ENCODE results near the gene PIK3R1. TPM values are rescaled to one million over a fixed set of nuclear protein-coding genes. Genes with fewer than 3 reads are reported as not detected.

PIK3R1 gene
- total RNA-seq, 1 experiment from 2014 or later, result 11.3 TPM

DNA sequence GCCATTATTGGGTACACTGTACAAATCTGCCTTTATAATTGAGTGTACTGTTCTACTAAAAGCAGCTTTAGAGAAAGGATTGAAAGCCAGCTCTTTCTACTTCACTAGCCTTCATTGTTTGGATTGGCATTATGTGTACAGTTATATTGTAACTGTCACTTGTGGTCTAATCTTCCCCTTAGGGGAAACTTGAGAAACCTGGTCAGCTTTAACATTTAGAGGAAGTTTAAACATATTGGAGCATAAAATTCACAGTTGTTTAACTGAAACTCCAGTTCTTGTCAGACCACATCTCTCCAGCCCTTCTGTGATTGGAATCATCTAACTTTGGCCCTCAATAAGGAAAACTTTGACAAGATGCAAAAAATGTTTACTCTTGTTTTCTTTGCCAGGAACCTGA lies 24.6 kb downstream of the PIK3R1 start:
- no peak overlapping the region for H3K4me3 Mint-ChIP-seq
- TF ChIP-seq, protein P1, sequence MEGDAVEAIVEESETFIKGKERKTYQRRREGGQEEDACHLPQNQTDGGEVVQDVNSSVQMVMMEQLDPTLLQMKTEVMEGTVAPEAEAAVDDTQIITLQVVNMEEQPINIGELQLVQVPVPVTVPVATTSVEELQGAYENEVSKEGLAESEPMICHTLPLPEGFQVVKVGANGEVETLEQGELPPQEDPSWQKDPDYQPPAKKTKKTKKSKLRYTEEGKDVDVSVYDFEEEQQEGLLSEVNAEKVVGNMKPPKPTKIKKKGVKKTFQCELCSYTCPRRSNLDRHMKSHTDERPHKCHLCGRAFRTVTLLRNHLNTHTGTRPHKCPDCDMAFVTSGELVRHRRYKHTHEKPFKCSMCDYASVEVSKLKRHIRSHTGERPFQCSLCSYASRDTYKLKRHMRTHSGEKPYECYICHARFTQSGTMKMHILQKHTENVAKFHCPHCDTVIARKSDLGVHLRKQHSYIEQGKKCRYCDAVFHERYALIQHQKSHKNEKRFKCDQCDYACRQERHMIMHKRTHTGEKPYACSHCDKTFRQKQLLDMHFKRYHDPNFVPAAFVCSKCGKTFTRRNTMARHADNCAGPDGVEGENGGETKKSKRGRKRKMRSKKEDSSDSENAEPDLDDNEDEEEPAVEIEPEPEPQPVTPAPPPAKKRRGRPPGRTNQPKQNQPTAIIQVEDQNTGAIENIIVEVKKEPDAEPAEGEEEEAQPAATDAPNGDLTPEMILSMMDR (conservative IDR thresholded peaks at IDR 0.05), result no peak
- no peak overlapping the region for H3K56ac ChIP-seq (ENCODE audit: insufficient read length, low read depth, low read length)
- no peaks in the 10 kb centered on the region for H3K9me3 ChIP-seq (ENCODE audit: control insufficient read depth, low read depth, low read length)
- no peaks in the 10 kb centered on the region for H3K79me1 ChIP-seq (ENCODE audit: insufficient read depth, low read depth, low read length, poor library complexity, severe bottlenecking)
- no peak overlapping the region for H2BK15ac ChIP-seq (ENCODE audit: low read depth, low read length)
- H3K4me2 ChIP-seq (ENCODE audit: insufficient read depth, insufficient read length, low read length), result no peak overlapping the region
- H3K4ac ChIP-seq (ENCODE audit: low read depth, low read length), result no peak overlapping the region
- no peak overlapping the region for H3K14ac ChIP-seq (ENCODE audit: insufficient read depth, low read length)
- H3K23me2 ChIP-seq (ENCODE audit: insufficient read length, low read depth, low read length, poor library complexity, severe bottlenecking), result no peaks in the 10 kb centered on the region
- no peak overlapping the region for H3T11ph ChIP-seq (ENCODE audit: low read length)
- no peak overlapping the region for H2BK20ac ChIP-seq (ENCODE audit: low read depth, low read length, poor library complexity, severe bottlenecking)
- no peaks in the 10 kb centered on the region for H3K9me3 Mint-ChIP-seq
- H4K8ac ChIP-seq (replicated peaks; ENCODE audit: insufficient read length, low read depth, low read length), result no peak overlapping the region
- no peak overlapping the region for H3K27ac Mint-ChIP-seq
- H3K4me1 Mint-ChIP-seq, result peaks cover 13 to 16% of the 10 kb centered on the region in 2 experiments
- no peak overlapping the region for H2BK5ac ChIP-seq (ENCODE audit: insufficient read length, low read length)
- no peak overlapping the region for H2BK120ac ChIP-seq (ENCODE audit: low read depth, low read length, poor library complexity, severe bottlenecking)
- no peaks in the 10 kb centered on the region for H3K79me2 ChIP-seq (ENCODE audit: insufficient read depth, low read length)
- H3K27me3 Mint-ChIP-seq (ENCODE audit: low read depth), result no peaks in the 10 kb centered on the region
- H3K36me3 Mint-ChIP-seq (ENCODE audit: insufficient read depth in 1 of 3, low read depth in 3 of 3), result no peaks in the 10 kb centered on the region
- no peak overlapping the region for H4K91ac ChIP-seq (ENCODE audit: insufficient read length, low read depth, low read length)
- DNase-seq, result no peak
- no peak overlapping the region for H3K18ac ChIP-seq (ENCODE audit: insufficient read length, low read depth, low read length)
- no peak overlapping the region for H2AK5ac ChIP-seq (ENCODE audit: insufficient read length, low read length)
- H2BK12ac ChIP-seq (ENCODE audit: insufficient read length, low read depth, low read length), result no peak overlapping the region
- no peak overlapping the region for H3K23ac ChIP-seq (ENCODE audit: insufficient read length, low read depth, low read length)
- H3K27ac ChIP-seq (ENCODE audit: insufficient read length, low read depth, low read length), result no peak overlapping the region
- H4K20me1 ChIP-seq (ENCODE audit: control insufficient read depth, insufficient read depth, insufficient read length), result no peaks in the 10 kb centered on the region
- H3K9ac ChIP-seq (ENCODE audit: extremely low read depth, insufficient read length, low read length), result no peak overlapping the region
- no peaks in the 10 kb centered on the region for H3K27me3 ChIP-seq (ENCODE audit: insufficient read depth, low read length)
- no peak overlapping the region for H4K5ac ChIP-seq (ENCODE audit: insufficient read length, low read depth, low read length)
- H2AFZ ChIP-seq (ENCODE audit: low read length), result no peak overlapping the region
- no peaks in the 10 kb centered on the region for H3K4me1 ChIP-seq (ENCODE audit: insufficient read depth, low read length)

Data from H9 (cell line).